ENCODE results near the gene ERC1.

ERC1 gene

DNA sequence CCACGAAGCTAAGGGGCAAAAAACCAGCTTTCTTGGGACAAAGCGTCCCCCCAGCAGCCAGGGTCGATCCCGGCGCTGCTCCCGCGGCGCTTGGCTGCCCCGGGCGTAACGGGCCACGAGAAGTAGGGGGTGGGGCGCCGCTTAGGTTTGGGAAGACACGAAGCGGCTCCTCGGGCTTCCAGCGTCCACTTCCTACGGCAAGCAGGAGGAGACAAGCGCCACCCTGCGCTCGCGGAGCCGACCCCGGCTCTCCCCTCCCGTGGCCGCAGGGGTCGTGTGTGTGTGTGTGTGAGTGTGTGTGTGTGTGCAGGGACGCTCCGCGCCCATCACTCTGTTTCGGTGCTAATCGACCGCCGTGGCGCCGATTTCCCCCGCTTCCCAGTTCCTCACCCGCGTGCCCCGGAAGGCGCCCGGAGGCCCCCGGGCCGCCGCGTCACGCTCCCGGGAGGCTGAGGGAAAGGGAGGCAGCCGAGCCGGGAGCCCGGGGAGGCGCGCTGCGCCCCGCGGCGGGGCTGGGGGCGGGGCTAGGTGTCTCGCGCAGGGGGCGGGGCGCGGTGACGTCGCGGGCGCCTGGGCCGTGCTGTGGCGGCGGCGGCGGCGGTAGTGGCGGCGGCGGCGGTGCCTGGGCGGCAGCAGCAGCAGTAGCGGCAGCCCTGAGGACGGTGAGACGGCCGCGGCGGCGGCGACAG is at the start of gene ERC1:
ERC1 (plus strand) TSS at position 563 of the 689 bp plus-strand sequence. CDS start 36,681 bp downstream, outside the sequence.
- peak; percentile 74 to 80 for DNase-seq (ENCODE audit: low read depth in 2 of 2)

DNA sequence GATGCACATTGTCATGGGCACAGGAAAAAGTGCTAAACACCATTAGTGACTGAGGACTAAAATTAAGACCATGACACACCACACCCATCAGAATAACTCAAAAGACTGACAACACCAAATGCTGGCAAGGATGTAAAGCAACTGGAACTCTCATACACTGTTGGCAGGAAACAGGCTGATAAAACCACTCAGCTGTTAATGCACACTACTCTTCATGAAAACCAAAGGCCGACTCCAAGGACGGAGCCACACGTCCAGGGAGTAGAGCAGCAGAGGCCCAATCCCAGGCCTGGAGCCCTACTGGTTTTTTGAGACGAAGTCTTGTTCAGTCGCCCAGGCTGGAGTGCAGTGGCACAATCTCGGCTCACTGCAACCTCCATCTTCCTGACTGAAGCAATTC is 48.0 kb upstream of the ERC1 start:
- DNase-seq (ENCODE audit: low read depth in 2 of 2): no peak

DNA sequence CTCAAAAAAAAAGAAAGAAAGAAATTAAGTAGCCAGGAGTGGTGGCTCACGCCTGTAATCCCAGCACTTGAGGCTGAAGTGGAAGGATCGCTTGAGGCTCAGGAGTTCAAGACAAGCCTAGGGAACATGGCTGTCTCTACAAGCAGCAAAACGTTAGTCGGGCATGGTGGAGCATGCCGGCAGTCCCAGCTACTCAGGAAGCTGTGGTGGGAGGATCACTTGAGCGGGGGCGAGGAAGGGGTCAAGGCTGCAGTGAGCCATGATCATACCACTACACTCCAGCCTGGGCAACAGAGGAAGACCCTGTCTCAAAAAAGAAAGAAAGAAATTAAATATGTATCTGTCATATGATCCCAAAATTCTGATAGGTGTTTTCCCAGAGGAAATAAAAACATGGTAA is 46.8 kb upstream of the ERC1 start:
- DNase-seq (ENCODE audit: low read depth in 2 of 2): no peak

DNA sequence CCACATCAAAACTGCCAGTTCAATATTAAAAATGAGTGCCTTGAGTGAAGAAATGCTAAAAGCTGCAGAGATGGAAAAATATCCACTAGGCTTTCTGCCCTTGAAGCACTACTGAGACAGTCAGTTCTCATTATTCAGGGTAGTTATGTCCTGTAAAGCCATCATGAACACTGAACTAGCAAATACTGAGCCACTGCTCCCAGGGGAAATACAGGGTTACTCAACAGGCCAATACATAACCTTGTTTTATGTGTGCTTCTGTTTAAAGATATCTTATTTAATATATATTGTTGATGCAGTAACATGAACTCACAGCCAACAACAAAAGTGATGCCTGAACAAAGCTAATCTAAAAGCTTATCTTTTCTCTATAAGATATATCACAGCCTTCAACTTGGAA is 44.8 kb upstream of the ERC1 start:
- DNase-seq (ENCODE audit: low read depth in 2 of 2): no peak

DNA sequence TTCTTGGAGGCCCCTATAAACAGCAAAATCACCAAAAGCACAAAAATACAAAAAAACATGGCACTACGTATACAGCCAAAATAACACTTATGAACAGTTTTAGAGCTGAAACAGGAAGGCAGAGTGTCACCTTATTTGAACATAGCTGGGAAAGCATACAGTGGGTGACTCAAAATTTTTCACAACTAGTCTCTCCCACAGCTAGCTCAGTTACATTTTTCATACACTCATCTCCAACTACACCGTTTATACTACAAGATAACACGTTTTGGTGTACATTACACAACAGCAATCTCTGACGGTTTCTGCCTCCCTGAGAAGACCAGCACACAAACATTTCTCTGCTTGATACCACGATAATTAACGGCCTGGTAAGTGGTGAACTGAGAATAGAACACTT is 44.4 kb upstream of the ERC1 start:
- DNase-seq (ENCODE audit: low read depth in 2 of 2): no peak

DNA sequence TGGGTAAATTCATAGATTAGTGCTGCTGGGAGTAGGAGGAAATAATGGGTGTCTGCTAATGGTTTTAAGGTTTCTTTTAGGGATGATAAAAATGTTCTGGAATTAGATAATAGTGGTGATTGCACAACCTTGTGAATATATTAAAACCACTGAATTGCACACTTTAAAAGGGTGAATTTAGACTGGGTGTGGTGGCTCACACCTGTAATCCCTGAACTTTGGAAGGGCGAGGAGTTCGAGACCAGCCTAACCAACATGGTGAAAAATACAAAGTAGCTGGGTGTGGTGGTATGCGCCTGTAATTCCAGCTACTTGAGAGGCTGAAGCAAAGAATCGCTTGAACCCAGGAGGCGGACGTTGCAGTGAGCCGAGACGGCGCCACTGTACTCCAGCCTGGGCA is 42.8 kb upstream of the ERC1 start:
- no peak for DNase-seq (ENCODE audit: low read depth in 2 of 2)

DNA sequence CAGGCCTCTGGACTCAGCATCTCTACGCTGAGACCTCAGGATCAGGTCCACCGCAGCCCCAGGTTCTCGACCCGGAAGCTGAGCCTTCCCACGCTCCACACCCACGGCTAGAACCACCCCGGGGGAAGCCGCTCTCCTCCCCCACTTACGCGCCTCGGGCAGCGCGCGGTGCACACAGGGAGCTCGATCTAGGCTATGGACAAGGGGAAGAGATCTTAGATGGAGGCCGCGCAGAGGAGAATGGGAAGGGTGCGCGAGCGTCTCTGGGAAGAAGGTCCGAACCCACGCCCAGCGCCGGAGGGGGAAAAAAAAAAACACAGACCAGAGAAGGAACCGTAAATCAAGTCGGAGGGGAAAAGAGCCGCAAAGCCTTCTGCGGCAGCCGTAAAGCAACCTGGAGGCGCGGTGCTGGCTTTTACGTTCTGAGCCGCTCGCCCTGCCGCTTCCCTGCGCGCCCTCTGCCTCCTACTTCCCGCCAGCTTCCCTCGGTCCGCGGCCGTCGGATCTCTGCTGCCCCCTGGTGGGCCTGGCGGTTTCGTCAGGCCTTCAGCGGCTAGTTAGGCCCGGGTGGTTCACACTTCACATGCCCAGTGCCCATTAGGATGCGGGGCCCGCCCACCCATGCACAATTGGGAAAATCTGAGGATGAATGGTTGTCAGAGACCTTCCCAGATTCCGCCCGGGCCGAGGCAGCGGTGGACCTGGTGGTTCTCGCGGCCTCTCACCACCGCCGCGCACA is 41.4 kb upstream of the ERC1 start, which contains the start of gene RAD52:
RAD52 (minus strand) TSS at position 242 of the 739 bp plus-strand sequence. CDS start 16,636 bp downstream, outside the sequence.
- DNase-seq (ENCODE audit: low read depth in 2 of 2): peak; percentile 93 to 97

DNA sequence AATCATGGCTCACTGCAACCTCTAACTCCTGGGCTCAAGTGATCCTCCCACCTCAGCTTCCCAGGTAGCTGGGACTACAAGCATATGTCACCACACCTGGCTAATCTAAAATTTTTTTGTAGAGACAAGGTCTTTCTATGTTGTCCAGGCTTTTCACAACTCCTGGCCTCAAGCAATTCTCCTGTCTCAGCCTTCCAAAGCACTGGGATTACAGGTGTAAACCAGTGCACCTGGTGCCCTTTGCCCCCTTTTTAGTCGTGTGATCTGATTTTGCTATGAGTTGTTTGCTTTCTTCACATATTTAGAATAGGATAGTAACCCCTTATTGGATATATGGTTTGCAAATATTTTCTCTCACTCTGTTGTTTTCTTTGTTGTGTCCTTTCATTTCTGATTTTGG is 39.8 kb upstream of the ERC1 start:
- DNase-seq (ENCODE audit: low read depth in 2 of 2): no peak

DNA sequence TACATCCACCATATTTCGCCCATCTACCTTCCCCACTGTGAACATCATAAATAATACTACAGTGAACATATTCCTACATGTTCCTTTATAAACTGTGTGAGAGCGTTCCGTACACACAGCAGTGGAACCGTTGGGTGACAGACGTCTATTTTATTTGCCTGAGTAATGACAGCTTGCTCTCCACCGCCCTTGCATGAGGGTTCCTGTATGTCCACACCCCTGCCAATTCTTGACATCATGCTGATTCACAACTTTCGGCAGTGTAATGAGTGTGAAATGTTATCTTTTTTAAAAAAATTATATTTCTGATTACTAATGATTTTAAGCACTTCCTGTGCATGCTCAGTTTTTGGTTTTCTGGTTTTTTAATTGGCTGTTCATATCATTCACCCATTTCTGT is 37.2 kb upstream of the ERC1 start:
- DNase-seq (ENCODE audit: low read depth in 2 of 2): no peak

DNA sequence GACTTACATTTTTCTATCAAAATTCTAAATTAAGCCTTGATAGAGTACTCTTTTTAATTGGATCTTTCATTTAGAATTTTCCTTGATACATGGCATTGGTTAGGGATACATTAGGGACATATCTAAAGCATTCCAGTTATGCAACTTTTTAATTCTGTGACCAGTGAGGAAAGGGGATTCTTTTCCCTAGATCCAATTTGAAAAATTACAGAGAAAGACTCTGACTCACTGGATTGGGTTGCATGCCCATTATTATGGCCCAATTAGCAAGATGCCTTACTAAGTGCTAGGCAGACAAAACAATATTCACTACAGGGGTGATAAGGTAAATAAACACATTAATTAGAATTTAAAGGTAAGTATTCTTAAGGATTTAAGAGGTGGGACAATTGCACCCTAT is 36.3 kb upstream of the ERC1 start:
- DNase-seq (ENCODE audit: low read depth in 2 of 2): no peak

DNA sequence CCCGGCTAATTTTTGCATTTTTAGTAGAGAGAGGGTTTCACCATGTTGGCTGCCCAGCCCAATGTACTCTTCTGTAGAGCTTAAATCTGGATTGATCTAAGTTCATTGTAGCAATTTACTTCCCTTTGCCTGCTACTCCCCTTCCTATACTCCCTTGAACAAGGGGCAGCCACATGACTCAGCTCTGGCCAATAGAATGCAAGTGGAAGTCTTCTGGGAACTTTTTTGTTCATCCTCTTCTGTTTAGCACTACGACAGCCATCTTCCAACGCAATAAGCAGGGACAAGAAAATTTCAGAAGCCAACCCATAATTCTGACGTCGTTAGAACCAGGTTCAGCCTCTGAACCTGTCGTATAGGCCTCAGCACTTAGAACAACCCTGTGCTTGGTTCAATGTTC is 35.1 kb upstream of the ERC1 start:
- no peak for DNase-seq (ENCODE audit: low read depth in 2 of 2)

DNA sequence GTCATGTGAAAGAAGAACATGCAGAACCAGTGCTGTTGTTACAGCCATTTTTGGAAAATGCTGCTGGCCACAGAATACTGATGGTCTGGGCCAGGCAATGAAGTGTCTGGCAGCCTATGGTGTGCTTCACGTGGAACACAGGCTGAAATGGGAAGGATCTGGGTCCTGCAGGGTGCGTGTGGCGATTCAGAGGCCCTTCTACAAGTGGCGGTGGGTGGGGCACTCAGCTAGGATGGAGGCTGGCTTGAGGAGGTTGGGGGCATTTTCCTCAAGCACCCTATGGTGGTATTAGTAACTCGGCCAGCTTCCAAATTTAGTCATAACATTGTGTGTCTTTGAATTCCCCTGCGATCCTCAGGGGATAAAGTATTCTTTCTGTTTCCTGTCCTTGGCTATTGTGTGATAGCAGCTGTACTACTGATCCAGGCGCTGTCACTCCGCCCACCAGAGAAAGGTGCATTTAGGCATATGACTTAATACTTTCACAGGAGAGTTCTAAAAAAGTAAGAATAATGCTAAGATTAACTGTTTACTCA is 32.4 kb upstream of the ERC1 start:
- no peak for DNase-seq (ENCODE audit: low read depth in 2 of 2)

DNA sequence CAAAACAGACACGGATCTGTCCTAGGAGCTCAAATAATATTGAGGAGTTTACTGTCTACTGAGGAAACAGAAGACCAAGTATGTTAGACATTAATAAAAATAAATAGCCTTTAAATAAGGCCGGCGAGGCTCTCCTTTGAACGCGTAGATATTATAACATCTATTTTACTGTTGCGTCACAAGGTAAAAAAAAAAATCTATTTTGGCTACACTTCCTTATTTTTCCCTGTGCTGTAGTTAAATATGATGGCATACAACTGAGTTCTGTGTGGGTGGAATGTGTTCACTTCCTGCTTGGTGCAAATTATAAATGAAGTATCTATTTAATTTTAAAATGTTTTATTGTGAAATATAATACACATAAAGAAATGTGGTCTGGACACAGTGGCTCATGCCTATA is 24.3 kb upstream of the ERC1 start:
- DNase-seq (ENCODE audit: low read depth in 2 of 2): no peak

DNA sequence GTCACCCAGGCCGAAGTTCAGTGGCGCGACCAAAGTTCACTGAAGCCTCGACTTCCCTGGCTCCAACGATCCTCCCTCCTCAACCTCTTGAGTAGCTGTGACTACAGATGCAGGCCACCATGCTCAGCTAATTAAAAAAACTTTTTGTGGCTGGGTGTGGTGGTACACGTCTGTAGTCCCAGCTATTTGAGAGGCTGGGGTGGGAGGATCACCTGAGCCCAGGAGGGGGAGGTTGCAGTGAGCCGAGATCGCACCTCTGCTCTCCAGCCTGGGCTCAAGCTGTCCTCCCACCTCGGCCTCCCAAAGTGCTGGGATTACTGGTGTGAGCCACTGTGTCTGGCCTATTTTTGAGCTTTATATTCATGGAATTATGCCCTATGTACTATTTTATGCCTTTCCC is 23.4 kb upstream of the ERC1 start:
- DNase-seq (ENCODE audit: low read depth in 2 of 2): no peak

DNA sequence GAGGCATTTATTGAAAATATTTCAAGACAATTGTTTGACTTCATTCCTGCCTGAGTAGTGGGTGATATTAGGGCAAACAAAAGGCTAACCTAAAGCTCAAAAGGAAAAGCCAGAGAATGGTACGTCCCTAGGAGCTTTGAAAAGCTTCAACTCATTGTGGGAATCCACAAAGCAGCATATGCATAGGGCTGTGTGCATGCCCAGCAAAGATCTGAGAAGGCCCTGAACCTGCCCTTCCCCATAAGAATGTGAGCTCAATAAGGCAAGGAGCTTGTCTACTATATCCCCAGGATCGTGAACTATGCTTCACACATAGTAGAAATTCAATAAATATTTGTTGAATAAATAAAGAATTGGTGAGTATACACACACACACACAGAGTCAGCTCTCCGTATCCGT is 22.5 kb upstream of the ERC1 start:
- DNase-seq (ENCODE audit: low read depth in 2 of 2): no peak

DNA sequence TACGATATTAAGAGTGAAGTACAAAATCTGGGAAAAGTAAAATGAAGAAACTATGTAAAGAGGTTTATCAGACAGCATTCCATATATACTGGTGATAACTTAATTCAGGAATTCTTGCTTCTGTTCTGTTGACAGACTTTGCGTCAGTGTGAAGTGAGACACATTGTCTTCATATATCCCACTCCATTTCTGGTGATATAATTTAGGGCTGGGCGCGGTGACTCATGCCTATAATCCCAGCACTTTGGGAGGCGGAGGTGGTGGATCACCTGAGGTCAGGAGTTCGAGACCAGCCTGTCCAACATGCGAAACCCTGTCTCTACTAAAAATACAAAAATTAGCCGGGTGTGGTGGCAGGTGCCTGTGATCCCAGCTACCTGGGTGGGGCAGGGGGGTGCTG is 21.2 kb upstream of the ERC1 start:
- no peak for DNase-seq (ENCODE audit: low read depth in 2 of 2)

DNA sequence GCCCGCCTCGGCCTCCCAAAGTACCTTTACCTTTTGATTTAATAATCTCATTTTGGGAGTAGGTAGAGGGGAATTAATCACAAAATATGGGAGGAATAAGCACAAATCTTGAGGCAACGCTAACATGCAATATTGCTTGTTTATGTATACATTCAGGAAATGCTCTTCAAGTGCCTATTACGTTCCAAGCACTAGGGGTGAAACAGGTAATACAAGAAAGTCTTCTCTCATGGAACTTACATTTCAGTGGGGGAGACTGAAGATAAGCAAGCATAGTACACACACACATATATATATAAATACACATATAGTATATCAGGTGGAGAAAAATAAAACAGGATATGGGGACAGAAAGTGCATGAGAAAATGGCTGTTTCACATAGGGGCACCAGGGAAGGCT is 19.0 kb upstream of the ERC1 start:
- DNase-seq (ENCODE audit: low read depth in 2 of 2): no peak

DNA sequence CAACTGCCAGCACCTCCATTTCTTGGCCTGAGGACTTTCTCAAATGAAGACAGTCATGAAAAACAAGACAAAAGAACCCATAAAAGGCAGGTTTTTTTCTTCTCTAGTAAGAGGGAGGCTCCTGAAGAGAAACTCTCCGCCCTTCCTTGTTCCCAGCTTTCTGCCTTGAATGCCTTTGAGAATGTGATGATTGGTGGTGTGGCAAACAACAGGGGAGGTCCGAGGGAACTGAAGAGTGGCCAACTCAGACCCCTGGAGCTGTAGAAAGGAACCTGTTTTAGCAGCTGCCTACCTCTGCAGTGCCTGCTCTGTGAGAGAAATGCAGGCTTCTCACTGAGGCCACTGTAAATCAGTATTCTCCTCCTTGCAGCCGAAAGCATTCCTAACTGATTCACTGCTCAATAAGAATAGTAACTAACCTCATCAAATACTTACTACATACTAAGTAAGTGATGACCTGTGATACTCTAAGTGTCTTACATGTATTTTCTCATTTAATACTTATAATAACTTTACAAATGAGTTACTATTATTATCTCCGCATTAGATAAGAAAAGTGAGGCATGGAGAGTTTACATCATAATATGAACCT is 16.7 kb upstream of the ERC1 start:
- no peak for DNase-seq (ENCODE audit: low read depth in 2 of 2)

DNA sequence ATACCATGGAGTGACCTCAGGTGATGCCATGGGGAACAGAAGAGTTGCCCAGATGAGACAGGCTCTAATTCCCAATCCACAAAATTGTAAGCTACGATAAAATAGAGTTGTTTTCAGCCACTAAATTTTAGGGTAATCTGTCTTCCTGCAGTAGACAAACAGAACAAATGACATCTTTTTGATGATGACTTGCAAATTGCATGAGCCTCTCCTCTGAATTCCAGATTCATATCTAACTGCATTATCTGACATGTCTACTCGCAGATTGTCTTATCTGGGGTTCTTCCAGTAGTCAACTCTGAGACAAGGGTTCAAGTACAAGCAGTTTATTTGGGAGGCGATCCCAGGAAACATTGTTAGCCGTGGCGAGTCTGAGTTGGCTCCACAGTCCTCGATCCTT is 14.4 kb upstream of the ERC1 start:
- DNase-seq (ENCODE audit: low read depth in 2 of 2): no peak

DNA sequence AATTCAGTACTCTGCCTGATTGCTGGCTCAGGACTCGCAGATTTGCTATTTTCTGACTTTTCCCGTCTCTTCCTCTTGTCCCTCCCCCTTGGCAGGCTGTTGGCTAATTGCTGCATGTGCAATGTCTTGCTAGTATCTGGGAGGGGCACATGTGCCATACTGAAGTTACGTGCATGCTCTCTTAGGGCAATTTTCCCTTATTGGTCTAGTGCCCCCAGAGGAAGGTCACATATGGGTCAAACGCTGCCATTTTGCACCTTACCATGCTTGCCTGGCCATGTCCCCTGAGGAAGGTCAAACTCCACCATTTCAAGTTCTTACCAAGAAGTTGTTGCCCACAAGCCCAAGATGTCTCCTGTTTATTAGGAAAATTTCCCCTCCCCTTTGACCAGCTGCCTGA is 13.9 kb upstream of the ERC1 start:
- no peak for DNase-seq (ENCODE audit: low read depth in 2 of 2)

DNA sequence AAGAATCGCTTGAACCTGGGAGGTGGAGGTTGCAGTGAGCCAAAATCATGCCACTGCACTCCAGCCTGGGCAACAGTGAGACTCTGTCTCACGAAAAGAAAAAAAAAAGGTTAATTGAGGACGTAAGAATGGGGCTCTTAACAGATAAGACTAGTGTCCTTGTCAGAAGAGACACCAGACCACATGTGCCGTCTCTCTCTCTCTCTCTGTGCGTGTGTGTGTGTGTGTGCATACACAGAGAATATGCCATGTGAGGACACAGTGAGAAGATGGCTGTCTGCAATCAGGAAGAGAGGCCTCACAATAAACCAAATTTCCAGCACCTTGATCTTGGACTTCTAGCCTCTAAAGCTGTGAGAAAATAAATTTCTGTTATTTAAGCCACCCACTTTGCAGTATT is 11.7 kb upstream of the ERC1 start:
- no peak for DNase-seq (ENCODE audit: low read depth in 2 of 2)

DNA sequence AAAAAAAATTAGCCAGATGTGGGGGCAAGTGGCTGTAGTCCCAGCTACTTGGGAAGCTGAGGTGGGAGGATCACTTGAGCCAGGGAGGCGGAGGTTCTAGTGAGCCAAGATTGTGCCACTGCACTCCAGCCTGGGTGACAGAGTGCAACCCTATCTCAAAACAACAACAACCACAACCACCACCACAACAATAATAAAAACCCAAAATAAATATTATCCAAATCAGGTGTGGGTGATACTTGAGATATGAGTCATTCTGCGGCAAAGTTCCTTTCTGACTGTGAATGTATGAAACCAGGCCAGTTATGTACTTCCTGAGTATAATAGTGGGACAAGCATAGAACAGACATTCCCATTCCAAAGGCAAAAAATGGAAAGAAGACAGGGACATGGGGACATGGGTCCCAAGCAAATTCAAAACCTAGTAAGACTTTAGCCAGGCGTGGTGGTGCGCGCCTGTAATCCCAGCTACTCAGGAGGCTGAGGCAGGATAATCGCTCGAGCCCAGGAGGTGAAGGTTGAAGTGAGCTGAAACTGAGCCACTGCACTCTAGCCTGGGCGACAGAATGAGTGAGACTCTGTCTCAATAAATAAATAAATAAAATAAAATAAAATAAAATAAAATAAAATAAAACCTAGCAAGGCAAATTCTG is 9.7 kb upstream of the ERC1 start:
- DNase-seq (ENCODE audit: low read depth in 2 of 2): no peak
